Transverse colon (tissue), 3 donors: ENCODE measurements around the gene FXYD6.

ENCODE experiments used
- POLR2A ChIP-seq: fragments of 450-650 bp; IDR thresholded peaks from one replicate; pipeline ENCODE4 v1.6.1; 2016; ENCODE audit warnings: antibody characterized with exemption, mild to moderate bottlenecking, moderate library complexity
- POLR2AphosphoS5 ChIP-seq, 3 donors: sonication (generic); formaldehyde crosslinking; IDR thresholded peaks; one replicate each; pipeline ENCODE4 v1.6.1; 2016; ENCODE audit warnings: antibody characterized with exemption in 3 of 3

GRCh38 chr11:117916956-117917355, 40.5 kb upstream of the FXYD6 start:
- no peak for TF ChIP-seq POLR2A
- TF ChIP-seq POLR2AphosphoS5 (IDR thresholded peaks at IDR 0.05) = no peak
